Measurements from ENCODE around the gene PLCB1.

DNA sequence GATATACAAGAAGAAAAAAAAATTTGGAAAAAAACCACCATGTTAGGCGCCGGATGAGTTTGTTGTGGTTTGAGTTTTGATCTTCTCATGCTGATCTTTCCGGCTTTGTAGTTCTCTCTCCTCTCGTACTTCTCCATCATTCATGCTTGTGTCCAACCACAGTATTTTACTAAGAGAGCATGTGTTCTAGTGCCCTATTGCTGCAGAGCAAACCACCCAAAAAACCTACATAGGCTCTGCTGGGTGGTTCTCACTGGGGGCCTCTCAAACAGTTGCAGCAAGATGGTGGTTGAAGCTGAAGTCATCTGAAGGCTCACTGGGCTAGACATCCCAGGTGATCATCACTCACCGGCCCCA, 404.2 kb downstream of the PLCB1 start:
- TF ChIP-seq POLR2AphosphoS5 (IDR thresholded peaks at IDR 0.05; ENCODE audit: borderline replicate concordance, low read depth, low read length) (no peak), EZH2 (IDR thresholded peaks at IDR 0.05) (no peak)

Measured in SK-N-MC (cell line).